Caco-2 (cell line): ENCODE results near the gene ATP1B2. TPM values are rescaled to one million over a fixed set of nuclear protein-coding genes. Genes with fewer than 3 reads are reported as not detected.

Experiments
- BruUV-seq: library from RNA; stranded (reverse); fragments of 400-500 nt; replicated peaks from 2 replicates; lab custom pipeline; 2021; lab: Mats Ljungman, UMichigan
- CTCF ChIA-PET: fragments of 300-600 bp; sonication (Branson Sonifier 250); formaldehyde crosslinking; loops from one replicate; lab custom pipeline; 2022; ENCODE audit warnings: antibody characterized with exemption; lab: Charles Lee
- POLR2A ChIA-PET: fragments of 300-600 bp; sonication (Branson Sonifier 250); formaldehyde crosslinking; loops from one replicate; lab custom pipeline; 2022; ENCODE audit warnings: antibody characterized with exemption; lab: Charles Lee
- DNase-seq, 2 experiments: peaks; one replicate each; pipeline versions ENCODE4 v3.0.0 to v3.0.0-alpha.2; 2020 to 2022
- H3K27me3 ChIP-seq: replicated peaks from 2 replicates; pipeline ENCODE4 v1.6.0; 2011; ENCODE audit warnings: low read length; ENCODE audit not compliant: control insufficient read depth, insufficient read depth
- H3K36me3 ChIP-seq: 2 replicates; pipeline ENCODE4 v1.5.1; 2011; ENCODE audit warnings: low read length; ENCODE audit not compliant: control insufficient read depth, insufficient read depth
- H3K4me1 ChIP-seq: fragments of 250-450 bp; sonication (Bioruptor Pico); 2 replicates; pipeline ENCODE4 v1.5.1; 2020; ENCODE audit warnings: mild to moderate bottlenecking
- H3K4me3 ChIP-seq: 2 replicates; pipeline ENCODE4 v1.5.1; 2011; ENCODE audit warnings: low read depth, mild to moderate bottlenecking, control low read depth, low read length
- H3K9me3 ChIP-seq: fragments of 250-450 bp; sonication (Bioruptor Pico); 2 replicates; pipeline ENCODE4 v1.5.1; 2020; ENCODE audit warnings: mild to moderate bottlenecking, moderate library complexity
- H3K27ac Mint-ChIP-seq: one replicate; pipeline ENCODE4 v1.8.0; 2022; ENCODE audit warnings: mixed read lengths; ENCODE audit not compliant: unreplicated experiment
- H3K27me3 Mint-ChIP-seq: one replicate; pipeline ENCODE4 v1.8.0; 2022; ENCODE audit warnings: mixed read lengths; ENCODE audit not compliant: insufficient read depth, unreplicated experiment
- H3K36me3 Mint-ChIP-seq: one replicate; pipeline ENCODE4 v1.8.0; 2022; ENCODE audit warnings: mild to moderate bottlenecking, mixed read lengths; ENCODE audit not compliant: insufficient read depth, unreplicated experiment
- H3K4me1 Mint-ChIP-seq: one replicate; pipeline ENCODE4 v1.8.0; 2022; ENCODE audit warnings: low read depth, mixed read lengths; ENCODE audit not compliant: unreplicated experiment
- H3K4me3 Mint-ChIP-seq: one replicate; pipeline ENCODE4 v1.8.0; 2022; ENCODE audit warnings: mild to moderate bottlenecking, moderate library complexity, mixed read lengths; ENCODE audit not compliant: unreplicated experiment
- H3K9me3 Mint-ChIP-seq: one replicate; pipeline ENCODE4 v1.8.0; 2022; ENCODE audit warnings: mixed read lengths; ENCODE audit not compliant: unreplicated experiment
- intact Hi-C: fragments of 100-400 bp; cut with micrococcal nuclease; formaldehyde crosslinking; loops from one replicate; pipeline ENCODE4 v1.10.0; 2022; ENCODE audit not compliant: unreplicated experiment
- total RNA-seq: library from RNA; stranded (reverse); gene quantifications from 2 replicates; pipeline ENCODE4 v1.2.3, GENCODE V29; 2022
- TF ChIP-seq, protein P1 (sequence below), 2 experiments: fragments of 200-600 bp in 1 of 2; IDR thresholded peaks; 1 replicate in 1 of 2; 2 replicates in 1 of 2; pipeline versions ENCODE4 v1.5.1 to v1.8.0; 2011 to 2022; ENCODE audit warnings: antibody characterized with exemption in 1 of 2, control low read depth in 1 of 2, inconsistent platforms in 1 of 2, low read depth in 1 of 2, low read length in 1 of 2, mild to moderate bottlenecking in 1 of 2, moderate library complexity in 1 of 2; ENCODE audit not compliant: insufficient read depth in 1 of 2, severe bottlenecking in 1 of 2, unreplicated experiment in 1 of 2

ATP1B2 gene
- total RNA-seq, 1 experiment from 2014 or later, result 0.11 TPM

GRCh38 chr17:7684851-7685532 lies 34.3 kb downstream of the ATP1B2 start:
- H3K9me3 ChIP-seq, result no peaks in the 10 kb centered on the region
- H3K4me1 Mint-ChIP-seq, result no peaks in the 10 kb centered on the region
- no peaks in the 10 kb centered on the region for H3K36me3 ChIP-seq
- H3K9me3 Mint-ChIP-seq, result no peaks in the 10 kb centered on the region
- no peaks in the 10 kb centered on the region for H3K27me3 ChIP-seq
- H3K4me3 Mint-ChIP-seq, result peak overlapping the region; percentile 91
- POLR2A ChIA-PET, result interaction anchor here (1.7 to 3.5 kb wide), 2 partner anchors 34 to 57 kb away, joined by 6 to 24 read pairs; partner anchors contain the start of genes ATP1B2 and SAT2
- no TSS peak for BruUV-seq
- peaks cover 29% of the 10 kb centered on the region for H3K36me3 Mint-ChIP-seq
- peak overlapping the region; percentile 100 for H3K27ac Mint-ChIP-seq
- H3K4me3 ChIP-seq, result peak overlapping the region; percentile 82
- 0 out of 2 replicates have a peak, but pooled peaks cover 6% of the 10 kb centered on the region for H3K4me1 ChIP-seq
- CTCF ChIA-PET, result interaction anchor here (0.5 kb wide), 1 partner anchor 245 kb away, joined by 4 read pairs; no protein-coding TSS in a partner anchor
- intact Hi-C loops, result loop anchor here (5.0 kb wide), 1 partner anchor 248 kb away; the partner anchor contains the start of genes FGF11 and TMEM102
- no peak for DNase-seq
- H3K27me3 Mint-ChIP-seq, result no peaks in the 10 kb centered on the region
- TF ChIP-seq, protein P1, sequence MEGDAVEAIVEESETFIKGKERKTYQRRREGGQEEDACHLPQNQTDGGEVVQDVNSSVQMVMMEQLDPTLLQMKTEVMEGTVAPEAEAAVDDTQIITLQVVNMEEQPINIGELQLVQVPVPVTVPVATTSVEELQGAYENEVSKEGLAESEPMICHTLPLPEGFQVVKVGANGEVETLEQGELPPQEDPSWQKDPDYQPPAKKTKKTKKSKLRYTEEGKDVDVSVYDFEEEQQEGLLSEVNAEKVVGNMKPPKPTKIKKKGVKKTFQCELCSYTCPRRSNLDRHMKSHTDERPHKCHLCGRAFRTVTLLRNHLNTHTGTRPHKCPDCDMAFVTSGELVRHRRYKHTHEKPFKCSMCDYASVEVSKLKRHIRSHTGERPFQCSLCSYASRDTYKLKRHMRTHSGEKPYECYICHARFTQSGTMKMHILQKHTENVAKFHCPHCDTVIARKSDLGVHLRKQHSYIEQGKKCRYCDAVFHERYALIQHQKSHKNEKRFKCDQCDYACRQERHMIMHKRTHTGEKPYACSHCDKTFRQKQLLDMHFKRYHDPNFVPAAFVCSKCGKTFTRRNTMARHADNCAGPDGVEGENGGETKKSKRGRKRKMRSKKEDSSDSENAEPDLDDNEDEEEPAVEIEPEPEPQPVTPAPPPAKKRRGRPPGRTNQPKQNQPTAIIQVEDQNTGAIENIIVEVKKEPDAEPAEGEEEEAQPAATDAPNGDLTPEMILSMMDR (IDR thresholded peaks at IDR 0.05; ENCODE audit: insufficient read depth in 1 of 2, low read depth in 1 of 2, low read length in 1 of 2, severe bottlenecking in 1 of 2, unreplicated experiment in 1 of 2), result no peak

DNA sequence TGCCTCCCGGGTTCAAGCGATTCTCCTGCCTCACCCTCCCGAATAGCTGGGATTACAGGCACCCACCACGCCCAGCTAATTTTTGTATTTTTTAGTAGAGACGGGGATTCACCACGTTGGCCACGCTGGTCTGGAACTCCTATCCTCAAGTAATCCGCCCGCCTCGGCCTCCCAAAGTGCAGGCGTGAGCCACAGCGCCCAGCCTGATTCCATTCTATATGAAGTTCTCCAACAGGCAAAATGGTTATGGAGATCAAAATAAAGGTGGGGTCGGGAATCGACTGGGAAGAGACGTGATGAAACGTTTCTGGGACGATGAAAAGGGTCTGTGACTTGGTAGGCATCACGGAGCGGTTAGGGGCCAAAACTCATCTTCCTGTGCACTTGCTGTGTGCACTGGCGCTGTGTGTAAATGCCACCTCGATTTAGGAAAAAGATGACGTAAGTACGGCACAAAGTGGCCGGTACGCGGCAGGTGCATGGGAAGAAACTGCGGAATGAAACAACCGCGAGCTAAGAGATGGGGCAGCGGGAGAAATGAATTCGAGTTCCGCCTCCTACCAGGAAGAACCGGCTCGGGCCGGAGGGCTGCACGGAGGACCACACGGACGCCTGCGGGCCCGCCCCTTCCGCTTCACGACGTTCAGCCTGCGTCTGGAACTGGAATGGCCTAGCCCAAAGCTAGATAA lies 35.0 kb downstream of the ATP1B2 start:
- TF ChIP-seq, protein P1 (IDR thresholded peaks at IDR 0.05; ENCODE audit: insufficient read depth in 1 of 2, low read depth in 1 of 2, low read length in 1 of 2, severe bottlenecking in 1 of 2, unreplicated experiment in 1 of 2), result no peak
- no peaks in the 10 kb centered on the region for H3K9me3 Mint-ChIP-seq
- H3K36me3 Mint-ChIP-seq, result peaks cover 29% of the 10 kb centered on the region
- ChIA-PET POLR2A (interaction anchor here (0.6 to 3.5 kb wide), 8 partner anchors 24 to 202 kb away, joined by 3 to 24 read pairs (median 6); partner anchors contain the start of genes ATP1B2, MPDU1, POLR2A and SAT2), CTCF (interaction anchor here (0.5 kb wide), 1 partner anchor 120 kb away, joined by 5 read pairs; no protein-coding TSS in a partner anchor)
- Histone ChIP-seq H3K9me3 (no peaks in the 10 kb centered on the region), H3K27me3 (no peaks in the 10 kb centered on the region), H3K4me3 (peak overlapping the region; percentile 82), H3K4me1 (0 out of 2 replicates have a peak, but pooled peaks cover 6% of the 10 kb centered on the region), H3K36me3 (no peaks in the 10 kb centered on the region)
- peak overlapping the region; percentile 91 for H3K4me3 Mint-ChIP-seq
- no peaks in the 10 kb centered on the region for H3K27me3 Mint-ChIP-seq
- DNase-seq, result peak; percentile 87 to 89
- BruUV-seq, result no TSS peak
- peak overlapping the region; percentile 100 for H3K27ac Mint-ChIP-seq
- intact Hi-C loops, result loop anchor here (5.0 kb wide), 1 partner anchor 248 kb away; the partner anchor contains the start of genes FGF11 and TMEM102
- H3K4me1 Mint-ChIP-seq, result no peaks in the 10 kb centered on the region
